ENCODE results near the gene PTPN4.
"Not testable (repeated sequence)": the region's sequence is repeated elsewhere in the genome, so short reads cannot be mapped to it uniquely, and the experiment has no call there.

The PTPN4 gene

DNA sequence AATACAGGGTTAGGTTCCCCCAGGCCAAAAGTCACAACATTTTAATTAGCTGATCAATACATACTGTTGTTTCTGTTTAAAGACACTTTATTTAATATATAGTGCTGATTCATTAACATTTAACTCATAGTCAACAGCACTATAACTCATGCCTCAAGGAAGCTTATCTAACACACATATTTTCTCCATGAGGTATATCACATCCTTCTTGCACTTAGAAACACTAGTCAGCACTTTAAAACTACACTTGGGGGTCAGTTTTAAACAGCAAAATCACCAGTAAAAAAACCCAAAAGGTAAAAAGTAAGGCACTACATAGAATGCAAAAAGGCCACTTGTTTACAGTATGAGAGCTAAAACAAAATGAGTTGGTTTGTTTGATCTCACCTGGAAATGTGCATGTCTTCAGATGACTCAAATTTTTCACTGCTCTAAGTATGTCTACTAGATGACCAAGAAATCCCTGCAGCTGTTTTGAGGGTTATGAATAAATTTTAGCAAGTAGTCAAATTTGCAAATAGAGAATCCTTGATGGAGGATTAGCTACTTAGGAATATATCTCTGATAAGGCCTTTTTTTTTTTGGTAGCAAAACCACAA lies 199.0 kb downstream of the PTPN4 start:
- DNase-seq, result no peak

- DNase-seq, result no peak
Observed at GRCh38 chr2:119960821-119961220, 201.1 kb downstream of the PTPN4 start.

DNA sequence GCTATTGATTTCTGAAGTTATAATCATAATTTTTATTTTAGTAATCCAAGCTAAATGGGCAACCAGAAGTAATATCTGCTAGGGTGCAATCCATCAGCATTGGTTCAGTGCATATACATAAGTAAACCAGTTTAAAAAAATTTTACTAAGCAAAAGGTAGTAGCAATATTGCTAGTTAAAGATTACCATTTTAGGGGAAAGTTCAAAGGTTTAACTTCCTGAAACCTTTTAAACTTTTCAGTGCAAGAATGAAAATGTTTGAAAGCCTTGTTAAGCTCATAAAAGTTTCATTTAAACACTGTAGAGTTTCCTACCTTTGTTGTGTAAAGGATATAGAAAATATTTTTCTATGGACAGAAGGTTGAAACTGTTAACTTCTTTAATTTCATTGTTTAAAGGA lies 222.2 kb downstream of the PTPN4 start:
- no peak for DNase-seq

- DNase-seq, result no peak
Observed at GRCh38 chr2:119982506-119982905, 222.8 kb downstream of the PTPN4 start.

GRCh38 chr2:119983108-119983507 lies 223.4 kb downstream of the PTPN4 start:
- no peak for DNase-seq

GRCh38 chr2:119996148-119996547 lies 236.4 kb downstream of the PTPN4 start:
- no peak for DNase-seq

- not testable (repeated sequence) for DNase-seq
Observed at GRCh38 chr2:119996896-119997891, 237.5 kb downstream of the PTPN4 start.

- no peak for DNase-seq
Observed at GRCh38 chr2:120001471-120001870, 241.7 kb downstream of the PTPN4 start.

DNA sequence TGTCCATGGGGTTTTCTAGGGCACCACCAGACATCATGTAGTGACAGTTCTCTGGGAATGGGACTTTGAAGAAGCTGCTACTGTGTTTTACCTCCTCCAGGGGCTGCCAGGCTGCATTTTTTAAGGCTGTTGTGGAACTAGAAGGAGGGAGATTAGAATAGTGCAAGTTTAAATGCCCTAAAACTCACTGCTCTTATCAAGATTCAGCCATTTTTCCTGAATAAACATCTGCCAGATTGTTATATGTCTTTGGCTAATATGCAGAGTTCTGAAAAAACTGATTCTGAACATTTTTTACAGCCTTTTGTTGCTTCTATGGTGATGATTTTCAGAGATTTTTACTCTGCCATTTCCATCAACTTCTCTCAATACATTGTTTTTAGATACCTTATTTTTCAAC lies 244.5 kb downstream of the PTPN4 start:
- no peak for DNase-seq

- DNase-seq, result no peak
Observed at GRCh38 chr2:120005834-120006521, 246.3 kb downstream of the PTPN4 start.

- no peak for DNase-seq
Observed at GRCh38 chr2:120007851-120008250, 248.1 kb downstream of the PTPN4 start.

GRCh38 chr2:120012363-120012762 lies 252.6 kb downstream of the PTPN4 start:
- DNase-seq, result no peak

GRCh38 chr2:120012771-120013596 lies 253.3 kb downstream of the PTPN4 start, which contains the start of gene EPB41L5:
Gene EPB41L5 (plus strand): TSS chr2:120013077. CDS start chr2:120019085, 6,008 bp downstream.
- peak; percentile 72 to 76 for DNase-seq

DNA sequence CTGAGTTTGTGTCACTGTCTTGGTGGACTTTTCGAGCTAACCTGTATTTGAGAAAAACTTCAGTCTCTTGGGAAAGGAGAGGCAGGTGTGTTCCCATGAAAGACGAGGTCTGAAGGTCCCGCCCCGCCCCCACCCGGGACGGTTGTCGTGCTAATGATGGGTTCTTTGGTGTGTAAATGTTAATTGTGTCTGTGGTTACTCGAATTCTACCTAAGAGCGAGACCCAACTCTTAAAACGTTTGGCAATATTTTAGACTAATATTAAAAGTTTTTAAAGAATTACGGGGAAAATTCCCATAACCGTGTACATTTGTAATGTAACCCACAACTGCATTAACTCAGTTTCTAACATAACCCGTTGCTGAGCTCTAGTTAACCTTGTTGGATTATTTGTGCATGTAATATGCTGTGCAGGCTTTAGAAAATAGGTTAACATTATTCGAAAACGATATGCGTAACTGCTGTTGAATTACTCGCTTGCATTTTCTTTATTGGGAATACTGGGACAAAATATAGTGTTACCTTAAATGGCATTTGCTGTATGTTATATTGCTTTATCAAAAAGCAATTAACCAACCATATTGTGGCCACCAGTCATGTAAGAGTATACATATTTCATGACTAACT lies 254.0 kb downstream of the PTPN4 start:
- DNase-seq, result peak in 1 of 2 experiments; percentile 11

GRCh38 chr2:120014226-120014980 lies 254.7 kb downstream of the PTPN4 start:
- DNase-seq, result no peak

DNA sequence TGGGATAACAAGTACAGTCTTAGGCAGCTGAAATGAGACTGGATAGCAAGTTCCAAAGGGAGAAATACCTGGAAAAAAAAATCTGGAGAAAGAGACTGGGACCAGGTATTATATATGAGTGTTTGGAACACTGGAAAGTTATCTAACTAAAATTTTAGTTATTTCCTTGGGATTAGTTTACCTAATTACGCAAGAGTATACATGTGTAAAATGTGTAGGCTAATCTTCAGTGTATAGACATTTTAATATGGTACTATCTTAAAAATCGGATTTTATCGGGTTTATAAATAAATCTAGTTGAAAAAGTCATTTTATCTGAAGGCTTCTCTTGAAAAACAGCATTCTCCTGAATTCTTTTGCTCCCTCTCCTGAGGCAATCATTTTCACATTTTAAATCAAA lies 257.1 kb downstream of the PTPN4 start:
- DNase-seq, result no peak

GRCh38 chr2:120017201-120017600 lies 257.5 kb downstream of the PTPN4 start:
- DNase-seq, result no peak

- no peak for DNase-seq
Observed at GRCh38 chr2:120018549-120018948, 258.8 kb downstream of the PTPN4 start.

- DNase-seq, result no peak
Observed at GRCh38 chr2:120020554-120020953, 260.8 kb downstream of the PTPN4 start.

DNA sequence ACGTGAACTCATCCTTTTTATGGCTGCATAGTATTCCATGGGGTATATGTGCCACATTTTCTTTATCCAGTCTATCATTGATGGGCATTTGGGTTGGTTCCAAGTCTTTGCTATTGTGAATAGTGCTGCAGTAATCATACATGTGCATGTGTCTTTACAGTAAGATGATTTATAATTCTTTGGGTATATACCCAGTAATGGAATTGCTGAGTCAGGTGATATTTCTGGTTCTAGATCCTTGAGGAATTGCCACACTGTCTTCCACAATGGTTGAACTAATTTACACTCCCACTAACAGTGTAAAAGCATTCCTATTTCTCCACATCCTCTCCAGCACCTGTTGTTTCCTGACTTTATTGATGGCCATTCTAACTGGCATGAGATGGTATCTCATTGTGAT lies 262.8 kb downstream of the PTPN4 start:
- DNase-seq, result not testable (repeated sequence)

DNA sequence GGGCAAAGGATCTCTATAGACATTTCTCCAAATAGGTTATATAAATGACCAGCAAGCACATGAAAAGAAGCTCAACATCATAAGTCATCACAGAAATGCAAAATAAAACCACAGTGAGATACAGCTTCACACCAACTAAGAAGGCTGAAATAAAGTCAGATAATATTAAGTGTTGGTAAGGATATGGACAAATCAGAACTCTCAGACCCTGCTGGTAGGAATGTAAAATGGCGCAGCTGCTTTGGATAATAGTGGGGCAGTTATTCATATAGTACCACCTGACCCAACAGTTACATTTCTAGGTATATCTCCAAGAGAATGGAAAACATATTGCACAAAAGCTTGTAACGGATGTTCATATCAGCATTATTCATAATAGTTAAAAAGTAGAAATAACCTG lies 267.2 kb downstream of the PTPN4 start:
- DNase-seq, result no peak
